Heart left ventricle (tissue), 16 donors: ENCODE results near the gene ZBTB46. TPM values are rescaled to one million over a fixed set of nuclear protein-coding genes. Genes with fewer than 3 reads are reported as not detected.

ENCODE experiments used
- ATAC-seq, 4 donors: fragments of 200-7000 bp; cut with Tn5 transposase; one replicate each; pipeline ENCODE4 v1.9.1; 2020 to 2022; ENCODE audit warnings: moderate library complexity in 4 of 4, mild to moderate bottlenecking in 3 of 4, moderate number of reproducible peaks in 1 of 4
- DNase-seq, 5 donors: peaks; one replicate each; pipeline ENCODE4 v3.0.0-alpha.2; 2020
- H3K27ac ChIP-seq, 12 donors: fragments of 200-600 bp; sonication (generic) in 4 of 12; one replicate each; pipeline versions ENCODE4 v1.5.0 to v1.8.0; 2016 to 2022; ENCODE audit warnings: mild to moderate bottlenecking in 2 of 12
- H3K27me3 ChIP-seq, 9 donors: fragments of 200-600 bp; sonication (generic) in 2 of 9; one replicate each; pipeline versions ENCODE4 v1.5.1 to v1.8.0; 2016 to 2022; ENCODE audit warnings: mild to moderate bottlenecking in 3 of 9
- H3K36me3 ChIP-seq, 9 donors: fragments of 200-600 bp; sonication (generic) in 2 of 9; one replicate each; pipeline versions ENCODE4 v1.5.0 to v1.8.0; 2018 to 2022; ENCODE audit warnings: mild to moderate bottlenecking in 2 of 9
- H3K4me1 ChIP-seq, 12 donors: fragments of 200-600 bp; sonication (generic) in 4 of 12; one replicate each; pipeline versions ENCODE4 v1.5.0 to v1.8.0; 2016 to 2022; ENCODE audit warnings: mild to moderate bottlenecking in 3 of 12
- H3K4me3 ChIP-seq, 12 donors: fragments of 200-600 bp; sonication (generic) in 4 of 12; one replicate each; pipeline versions ENCODE4 v1.5.0 to v1.8.0; 2017 to 2022; ENCODE audit warnings: mild to moderate bottlenecking in 9 of 12, moderate library complexity in 4 of 12
- H3K9me3 ChIP-seq, 12 donors: fragments of 200-600 bp; sonication (generic) in 4 of 12; one replicate each; pipeline versions ENCODE4 v1.5.0 to v1.8.0; 2016 to 2022; ENCODE audit warnings: mild to moderate bottlenecking in 1 of 12
- CTCF ChIP-seq, 12 donors: fragments of 200-600 bp; sonication (generic) in 4 of 12; IDR thresholded peaks; one replicate each; pipeline versions ENCODE4 v1.5.0 to v1.8.0; 2018 to 2022; ENCODE audit warnings: antibody characterized with exemption in 12 of 12, mild to moderate bottlenecking in 5 of 12
- POLR2A ChIP-seq, 2 donors: fragments of 450-650 bp; IDR thresholded peaks; one replicate each; pipeline ENCODE4 v1.6.1; 2017; ENCODE audit warnings: antibody characterized with exemption in 2 of 2, mild to moderate bottlenecking in 2 of 2, moderate library complexity in 2 of 2
- WGBS, 4 donors: extraction: QIAGEN DNeasy Blood & Tissue Kit in 2 of 4; methylation state at CpG; one replicate each; pipeline versions ENCODE4 v1.1.5 to v1.1.7; 2013 to 2018; 5-methylcytosine and 5-hydroxymethylcytosine counted together
- intact Hi-C, 10 donors: fragments of 100-400 bp; cut with DNase I; formaldehyde crosslinking; loops; one replicate each; pipeline versions ENCODE4 v1.11.1 to v1.14.2; 2022
- polyA plus RNA-seq, 2 donors: library from polyadenylated mRNA; stranded (reverse); fragments of 200-250 nt; gene quantifications; one replicate each; pipeline ENCODE4 v1.2.3, GENCODE V29; 2013
- total RNA-seq, 9 donors: library from RNA; depleted of rRNA in 2 of 9; stranded (reverse); fragments of >200 nt in 2 of 9; fragmentation: NEBNext Ultra II Directional in 3 of 9; extraction: Animal tissue kit (Norgen Biotek cat#: 25700) in 3 of 9; gene quantifications; one replicate each; pipeline versions ENCODE4 v1.1.0 to v1.2.4, GENCODE V29; 2016 to 2023
- donor health status: ischemic (EF 13 %, LVEDD 7.1; RV severe dilation, severe dysfunction).
- donor health status: healthy with polysubstance abuse.
- donor health status: DM: no; HTN: yes; CAD: no.
- donor health status: DM: no; HTN: no; CAD: no.
- donor health status: ischemic (EF 25% LVEDD 6.9; RV normal size, moderate dysfunction).
- donor health status: ischemic (EF 25% LVEDD 5.7; RV mildly dilated, moderate dysfunction).
- donor health status: healthy.
- donor health status: DM: yes; HTN: yes; CAD: no.
- donor health status: ischemic (EF 35%, LVEDD 5.7; RV mildly dilated, moderate dysfunction).
- donor health status: nonischemic (EF 11% LVEDD 7.7; RV severe dilation, severe dysfunction).
- donor health status: DM: yes; HTN: yes; CAD: no.
- donor health status: PGD.
- donor health status: ischemic (EF 29% LVEDD 5.4; RV normal size, mild dysfunction).
- donor health status: nonischemic (EF 23%, LVEDD 6.1; RV moderate dilation, normal function).

Gene ZBTB46
- total and polyA plus RNA-seq, 11 donors, result 6.6 to 27.4 (median 14.3) TPM

GRCh38 chr20:63767886-63768285, 63.2 kb downstream of the ZBTB46 start:
- H3K9me3 ChIP-seq, result no peaks in the 10 kb centered on the region
- no peaks in the 10 kb centered on the region for H3K27me3 ChIP-seq
- no peak overlapping the region for H3K4me3 ChIP-seq
- ATAC-seq (no peak), DNase-seq (peak in 1 of 5 donors; percentile 16)
- peaks cover 0 to 64% (median 53%) of the 10 kb centered on the region in 9 donors for H3K36me3 ChIP-seq
- intact Hi-C loops, result loop anchor here in 1 of 10 donors (2.0 kb wide), 1 partner anchor 15 kb away; no protein-coding TSS in a partner anchor
- H3K27ac ChIP-seq, result no peak overlapping the region
- H3K4me1 ChIP-seq, result peaks cover 0 to 12% (median 7%) of the 10 kb centered on the region in 12 donors
- TF ChIP-seq CTCF (IDR thresholded peaks at IDR 0.05) (no peak), POLR2A (IDR thresholded peaks at IDR 0.05) (no peak)
- 67 to 85% (median 79%) methylated on average over 5 to 7 of the region's 7 CpGs for WGBS, 4 donors

GRCh38 chr20:63767456-63767855, 63.6 kb downstream of the ZBTB46 start:
- Histone ChIP-seq H3K4me3 (no peak overlapping the region), H3K27me3 (no peaks in the 10 kb centered on the region), H3K36me3 (peaks cover 0 to 67% (median 55%) of the 10 kb centered on the region in 9 donors), H3K27ac (no peak overlapping the region), H3K4me1 (peaks cover 0 to 8% (median 2%) of the 10 kb centered on the region in 12 donors), H3K9me3 (no peaks in the 10 kb centered on the region)
- DNase-seq, result peak; percentile 29 to 76 (median 68)
- intact Hi-C loops, result no loop called here
- WGBS, 4 donors, result 67 to 81% (median 78%) methylated on average over 17 to 18 of the region's 18 CpGs
- ATAC-seq, result peak in 3 of 4 donors; percentile 55 to 77 (median 63)
- no peak for TF ChIP-seq POLR2A (IDR thresholded peaks at IDR 0.05)
- TF ChIP-seq CTCF (IDR thresholded peaks at IDR 0.05), result no peak

GRCh38 chr20:63766695-63767426, 64.2 kb downstream of the ZBTB46 start:
- no peak overlapping the region for H3K27ac ChIP-seq
- no peak for TF ChIP-seq CTCF (IDR thresholded peaks at IDR 0.05)
- no peak for TF ChIP-seq POLR2A (IDR thresholded peaks at IDR 0.05)
- H3K27me3 ChIP-seq, result no peaks in the 10 kb centered on the region
- H3K9me3 ChIP-seq, result no peaks in the 10 kb centered on the region
- 82 to 92% (median 87%) methylated on average over 36 to 38 of the region's 38 CpGs for WGBS, 4 donors
- ATAC-seq, result no peak
- H3K4me3 ChIP-seq, result no peak overlapping the region
- intact Hi-C loops, result no loop called here
- peaks cover 0 to 5% (median 0%) of the 10 kb centered on the region in 12 donors for H3K4me1 ChIP-seq
- peak in 2 of 5 donors; percentile 25 to 33 for DNase-seq
- H3K36me3 ChIP-seq, result peaks cover 0 to 73% (median 55%) of the 10 kb centered on the region in 9 donors

- 87 to 90% (median 89%) methylated on average over 7 of the region's 7 CpGs for WGBS, 4 donors
- Histone ChIP-seq H3K4me3 (no peak overlapping the region), H3K36me3 (peaks cover 0 to 83% (median 47%) of the 10 kb centered on the region in 9 donors), H3K27me3 (no peaks in the 10 kb centered on the region), H3K4me1 (peaks cover 0 to 5% (median 0%) of the 10 kb centered on the region in 12 donors), H3K27ac (no peak overlapping the region), H3K9me3 (no peaks in the 10 kb centered on the region)
- ATAC-seq, result no peak
- TF ChIP-seq CTCF (IDR thresholded peaks at IDR 0.05) (no peak), POLR2A (IDR thresholded peaks at IDR 0.05) (no peak)
- DNase-seq, result peak in 2 of 5 donors; percentile 7 to 23
- intact Hi-C loops, result no loop called here
These were observed 65.2 kb downstream of the ZBTB46 start for GRCh38 chr20:63765902-63766301.
